GM12801 (cell line): Measurements from ENCODE around the gene MRS2.

Experiments
- CTCF ChIP-seq: IDR thresholded peaks from one replicate; pipeline ENCODE4 v1.5.1; 2011; ENCODE audit warnings: control low read depth; ENCODE audit not compliant: insufficient read length; ENCODE audit errors: extremely low read depth

Gene MRS2

GRCh38 chr6:24419526-24419925, 16.8 kb downstream of the MRS2 start:
- no peak for TF ChIP-seq CTCF

GRCh38 chr6:24425091-24425490, 22.4 kb downstream of the MRS2 start:
- TF ChIP-seq CTCF: no peak

DNA sequence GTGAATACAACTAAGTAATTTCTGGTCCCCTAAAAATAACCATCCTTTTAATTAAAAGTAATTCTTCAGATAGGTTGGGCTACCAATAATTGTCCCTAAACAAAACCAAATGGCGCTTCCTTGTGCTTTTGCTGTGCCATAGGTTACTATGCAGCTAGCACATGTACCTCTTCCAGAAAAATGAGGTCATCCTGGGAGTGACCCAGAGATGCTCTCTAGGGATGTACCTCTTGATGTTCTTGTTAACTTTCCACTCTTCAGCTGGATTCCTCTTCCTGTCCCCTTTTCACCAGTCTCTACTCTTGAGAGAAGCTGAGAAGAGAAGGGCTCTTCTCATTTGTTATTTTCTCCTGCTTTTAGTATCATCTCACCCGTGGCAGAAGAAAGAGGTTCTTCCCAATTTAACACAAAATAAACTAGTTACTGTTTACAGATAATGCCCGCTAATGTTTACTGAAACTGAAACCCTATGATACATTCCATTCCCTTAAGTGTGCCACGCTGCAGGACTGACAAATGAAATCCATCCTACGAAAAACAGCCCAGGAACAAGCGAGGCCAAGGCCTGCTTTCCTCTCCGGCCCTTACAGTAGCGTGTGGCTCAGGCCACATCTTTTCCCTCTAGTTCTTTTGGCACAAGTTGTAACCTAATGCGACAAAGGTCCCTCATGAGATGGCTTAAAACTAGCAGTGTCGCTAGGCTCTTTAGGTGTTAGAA, 24.2 kb downstream of the MRS2 start:
- TF ChIP-seq CTCF: no peak

GRCh38 chr6:24428615-24429014, 25.9 kb downstream of the MRS2 start:
- TF ChIP-seq CTCF: no peak

DNA sequence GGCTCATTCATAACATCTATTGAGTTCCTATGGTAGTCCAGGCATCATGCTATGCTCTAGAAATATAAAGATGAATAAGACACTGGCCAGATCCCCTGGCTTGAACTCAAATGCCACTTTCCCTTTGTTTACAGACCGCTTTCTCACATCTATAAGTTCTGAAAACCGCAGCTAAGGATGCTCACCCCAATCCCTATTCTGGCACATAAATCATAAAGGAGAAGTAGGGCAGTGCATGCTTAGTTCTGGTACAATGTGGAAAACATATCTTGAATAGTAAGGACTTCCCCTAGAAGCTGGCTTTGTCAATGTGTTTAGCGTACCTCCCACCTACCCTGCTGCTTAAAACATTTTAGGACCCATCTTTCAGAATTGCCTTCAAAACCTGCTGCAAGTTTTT, 26.4 kb downstream of the MRS2 start:
- TF ChIP-seq CTCF: no peak

DNA sequence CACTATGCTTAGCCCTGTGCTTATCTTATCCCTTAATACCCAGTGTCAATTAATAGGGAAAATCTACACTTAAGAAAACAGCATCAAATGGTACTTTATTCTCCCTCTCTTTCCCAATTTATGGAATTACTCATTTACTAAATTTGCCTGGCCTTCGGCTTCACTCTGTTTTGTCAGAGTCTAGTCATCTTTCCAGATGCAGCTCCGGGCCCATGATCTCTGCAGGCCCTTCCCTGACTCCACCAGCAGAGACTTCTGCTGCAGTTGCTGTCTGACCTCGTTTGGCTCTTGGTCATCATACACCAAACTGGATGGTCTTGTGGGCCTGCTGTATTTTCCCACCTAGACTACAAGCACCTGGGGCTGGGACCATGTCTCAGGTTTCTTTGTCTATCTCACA, 27.4 kb downstream of the MRS2 start:
- no peak for TF ChIP-seq CTCF

GRCh38 chr6:24431045-24431451, 28.3 kb downstream of the MRS2 start:
- no peak for TF ChIP-seq CTCF
